HCT116 (cell line): Measurements from ENCODE around the gene HYAL2. TPM values are rescaled to one million over a fixed set of nuclear protein-coding genes. Genes with fewer than 3 reads are reported as not detected.
A peak's percentile ranks its signal among the peaks of the same experiment; 100 is the strongest.

Experiments
- ATAC-seq: fragments of 200-7000 bp; cut with Tn5 transposase; 2 replicates; pipeline ENCODE4 v1.9.1; 2020; ENCODE audit warnings: mild to moderate bottlenecking, moderate library complexity
- BruUV-seq: library from RNA; stranded (reverse); fragments of 400-500 nt; replicated peaks from 2 replicates; lab custom pipeline; 2021; lab: Mats Ljungman, UMichigan
- CTCF ChIA-PET: fragments of 300-600 bp; sonication (Branson Sonifier 250); formaldehyde crosslinking; loops from one replicate; lab custom pipeline; 2021; ENCODE audit warnings: antibody characterized with exemption; lab: Charles Lee
- POLR2A ChIA-PET: fragments of 300-600, 350-600 bp; sonication (Branson Sonifier 250); formaldehyde crosslinking; loops from one replicate; lab custom pipeline; 2021; ENCODE audit warnings: antibody characterized with exemption; lab: Charles Lee
- RAD21 ChIA-PET, 2 experiments: fragments of 300-600 bp; sonication (Branson Sonifier 250); formaldehyde crosslinking; loops; one replicate each; lab custom pipeline; 2023; ENCODE audit warnings: low total read pairs in 2 of 2; ENCODE audit not compliant: uncharacterized antibody in 2 of 2, unreplicated experiment in 2 of 2, low non-redundant PET in 1 of 2; lab: Charles Lee
- DNase-seq: peaks from one replicate; pipeline ENCODE4 v3.0.0-alpha.2; 2010; ENCODE audit warnings: low read depth, low spot score
- H2AFZ ChIP-seq: fragments of 200-600 bp; shearing (Covaris generic), sonication (generic); 2 replicates; pipeline ENCODE4 v1.6.1; 2017; ENCODE audit warnings: low read depth, mixed run types, mixed read lengths, antibody characterized with exemption, low read length; ENCODE audit not compliant: poor library complexity, severe bottlenecking
- H3K27ac ChIP-seq: 2 replicates; pipeline ENCODE4 v1.5.1; 2012; ENCODE audit warnings: low read depth, low read length
- H3K27me3 ChIP-seq: fragments of 200-600 bp; sonication (generic); 2 replicates; pipeline ENCODE4 v1.6.1; 2016; ENCODE audit warnings: mixed run types, low read length, mixed read lengths; ENCODE audit not compliant: insufficient read depth
- H3K36me3 ChIP-seq, 2 experiments: fragments of 200-500 bp in 1 of 2; fragments of 200-600 bp in 1 of 2; sonication (Bioruptor generic) in 1 of 2; sonication (generic) in 1 of 2; 2 replicates each; pipeline versions ENCODE4 v1.5.1 to v1.6.1; 2014 to 2016; ENCODE audit warnings: low read length in 2 of 2, inconsistent platforms in 1 of 2, mixed read lengths in 1 of 2, mixed run types in 1 of 2; ENCODE audit not compliant: insufficient read depth in 2 of 2, control insufficient read depth in 1 of 2
- H3K4me1 ChIP-seq, 2 experiments: fragments of 200-600 bp in 1 of 2; sonication (generic) in 1 of 2; 2 replicates each; pipeline versions ENCODE4 v1.5.1 to v1.6.1; 2012 to 2017; ENCODE audit warnings: low read length in 2 of 2, inconsistent platforms in 1 of 2, mild to moderate bottlenecking in 1 of 2, mixed read lengths in 1 of 2, mixed run types in 1 of 2, moderate library complexity in 1 of 2; ENCODE audit not compliant: insufficient read depth in 2 of 2, control insufficient read depth in 1 of 2
- H3K4me2 ChIP-seq: fragments of 200-600 bp; sonication (generic); 2 replicates; pipeline ENCODE4 v1.6.1; 2017; ENCODE audit warnings: mixed run types, low read length, mixed read lengths
- H3K4me3 ChIP-seq, 2 experiments: fragments of 200-600 bp in 1 of 2; sonication (generic) in 1 of 2; replicated peaks in 1 of 2; 2 replicates each; pipeline ENCODE4 v1.5.1; 2011 to 2016; ENCODE audit warnings: low read length in 2 of 2, control low read depth in 1 of 2, low read depth in 1 of 2, mild to moderate bottlenecking in 1 of 2, mixed read lengths in 1 of 2, mixed run types in 1 of 2
- H3K79me2 ChIP-seq: fragments of 200-600 bp; sonication (generic); 2 replicates; pipeline ENCODE4 v1.6.1; 2017; ENCODE audit warnings: mild to moderate bottlenecking, mixed run types, low read length, moderate library complexity, mixed read lengths; ENCODE audit not compliant: insufficient read depth
- H3K9ac ChIP-seq: fragments of 200-600 bp; sonication (generic); 2 replicates; pipeline ENCODE4 v1.6.1; 2016; ENCODE audit warnings: low read length, mixed read lengths
- H3K9me2 ChIP-seq: fragments of 200-600 bp; sonication (generic), shearing (Covaris generic); 2 replicates; pipeline ENCODE4 v1.6.1; 2017; ENCODE audit warnings: mixed run types, mild to moderate bottlenecking, moderate library complexity; ENCODE audit not compliant: insufficient read depth
- H3K9me3 ChIP-seq, 2 experiments: fragments of 200-500 bp in 1 of 2; fragments of 200-600 bp in 1 of 2; sonication (Bioruptor generic) in 1 of 2; sonication (generic) in 1 of 2; 2 replicates each; pipeline ENCODE4 v1.6.1; 2014 to 2017; ENCODE audit warnings: low read length in 2 of 2, mixed read lengths in 2 of 2, inconsistent platforms in 1 of 2, low read depth in 1 of 2, mild to moderate bottlenecking in 1 of 2, mixed run types in 1 of 2, moderate library complexity in 1 of 2; ENCODE audit not compliant: control insufficient read depth in 1 of 2, insufficient read depth in 1 of 2
- H4K20me1 ChIP-seq: fragments of 200-600 bp; sonication (generic), shearing (Covaris generic); 2 replicates; pipeline ENCODE4 v1.6.1; 2017; ENCODE audit warnings: mixed run types, mild to moderate bottlenecking, moderate library complexity; ENCODE audit not compliant: insufficient read depth
- ATF3 ChIP-seq: IDR thresholded peaks from 2 replicates; pipeline ENCODE4 v1.6.1; 2012
- CEBPB ChIP-seq: IDR thresholded peaks from 2 replicates; pipeline ENCODE4 v1.6.1; 2012; ENCODE audit warnings: low read depth
- EGR1 ChIP-seq: IDR thresholded peaks from 2 replicates; pipeline ENCODE4 v1.6.1; 2012; ENCODE audit warnings: low read depth
- ELF1 ChIP-seq: IDR thresholded peaks from 2 replicates; pipeline ENCODE4 v1.6.1; 2012; ENCODE audit warnings: low read depth, borderline replicate concordance
- EZH2 ChIP-seq: fragments of 200-600 bp; sonication (generic); IDR thresholded peaks from 2 replicates; pipeline ENCODE4 v1.6.1; 2017; ENCODE audit warnings: antibody characterized with exemption, mixed run types
- POLR2AphosphoS5 ChIP-seq: IDR thresholded peaks from 2 replicates; pipeline ENCODE4 v1.6.1; 2011; ENCODE audit warnings: mild to moderate bottlenecking, low read depth, low read length, moderate library complexity
- SRF ChIP-seq: IDR thresholded peaks from 2 replicates; pipeline ENCODE4 v1.6.1; 2012; ENCODE audit warnings: low read depth
- ZNF274 ChIP-seq: fragments of 200-500 bp; sonication (Bioruptor generic); IDR thresholded peaks from 2 replicates; pipeline ENCODE4 v1.6.1; 2014; ENCODE audit warnings: mild to moderate bottlenecking, low read depth, low read length, inconsistent platforms
- intact Hi-C: fragments of 100-400 bp; cut with micrococcal nuclease; formaldehyde crosslinking; loops from 2 replicates; pipeline ENCODE4 v1.10.0; 2022
- total RNA-seq: library from RNA; stranded (reverse); gene quantifications from one replicate; pipeline ENCODE4 v1.2.1, GENCODE V29; 2021; ENCODE audit not compliant: unreplicated experiment
- TF ChIP-seq, protein P1 (sequence below): IDR thresholded peaks from 2 replicates; pipeline ENCODE4 v1.6.1; 2011; ENCODE audit warnings: mild to moderate bottlenecking, low read length, moderate library complexity; ENCODE audit not compliant: insufficient replicate concordance; ENCODE audit errors: extremely low read depth
- TF ChIP-seq, protein P2 (sequence below), 3 experiments: fragments of 200-600 bp in 1 of 3; sonication (generic) in 1 of 3; IDR thresholded peaks in 2 of 3; conservative IDR thresholded peaks in 1 of 3; 2 replicates each; pipeline ENCODE4 v1.5.1; 2012 to 2017; ENCODE audit warnings: low read depth in 2 of 3, low read length in 2 of 3, antibody characterized with exemption in 1 of 3, borderline replicate concordance in 1 of 3, control low read depth in 1 of 3, mild to moderate bottlenecking in 1 of 3, mixed read lengths in 1 of 3, mixed run types in 1 of 3, moderate library complexity in 1 of 3; ENCODE audit not compliant: insufficient read depth in 1 of 3

Gene HYAL2
- total RNA-seq, 1 experiment from 2014 or later: 42.2 TPM

GRCh38 chr3:50331364-50331907 lies 8.9 kb upstream of the HYAL2 start:
- Histone ChIP-seq H3K27ac (no peak overlapping the region), H3K4me1 (peaks cover 18 to 36% of the 10 kb centered on the region in 2 experiments), H2AFZ (no peak overlapping the region), H3K36me3 (peaks cover 30 to 37% of the 10 kb centered on the region in 2 experiments; a peak in 3 of 4 replicates), H3K9me3 (no peaks in the 10 kb centered on the region), H4K20me1 (no peaks in the 10 kb centered on the region; the same call in 1 of the 2 replicates), H3K4me3 (no peak overlapping the region), H3K79me2 (peaks cover 75% of the 10 kb centered on the region), H3K9ac (no peak overlapping the region), H3K9me2 (no peaks in the 10 kb centered on the region), H3K4me2 (no peak overlapping the region), H3K27me3 (no peaks in the 10 kb centered on the region)
- no peak for ATAC-seq
- ChIA-PET RAD21 (no interaction called here), CTCF (no interaction called here), POLR2A (no interaction called here)
- TF ChIP-seq, protein P1, sequence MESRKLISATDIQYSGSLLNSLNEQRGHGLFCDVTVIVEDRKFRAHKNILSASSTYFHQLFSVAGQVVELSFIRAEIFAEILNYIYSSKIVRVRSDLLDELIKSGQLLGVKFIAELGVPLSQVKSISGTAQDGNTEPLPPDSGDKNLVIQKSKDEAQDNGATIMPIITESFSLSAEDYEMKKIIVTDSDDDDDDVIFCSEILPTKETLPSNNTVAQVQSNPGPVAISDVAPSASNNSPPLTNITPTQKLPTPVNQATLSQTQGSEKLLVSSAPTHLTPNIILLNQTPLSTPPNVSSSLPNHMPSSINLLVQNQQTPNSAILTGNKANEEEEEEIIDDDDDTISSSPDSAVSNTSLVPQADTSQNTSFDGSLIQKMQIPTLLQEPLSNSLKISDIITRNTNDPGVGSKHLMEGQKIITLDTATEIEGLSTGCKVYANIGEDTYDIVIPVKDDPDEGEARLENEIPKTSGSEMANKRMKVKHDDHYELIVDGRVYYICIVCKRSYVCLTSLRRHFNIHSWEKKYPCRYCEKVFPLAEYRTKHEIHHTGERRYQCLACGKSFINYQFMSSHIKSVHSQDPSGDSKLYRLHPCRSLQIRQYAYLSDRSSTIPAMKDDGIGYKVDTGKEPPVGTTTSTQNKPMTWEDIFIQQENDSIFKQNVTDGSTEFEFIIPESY: no peak
- no peak for TF ChIP-seq POLR2AphosphoS5
- no peak for TF ChIP-seq ZNF274
- no peak for TF ChIP-seq CEBPB
- BruUV-seq: no TSS peak
- intact Hi-C loops: no loop called here
- no peak for DNase-seq

GRCh38 chr3:50330330-50330729 lies 7.8 kb upstream of the HYAL2 start:
- H3K4me3 ChIP-seq: no peak overlapping the region
- no peak overlapping the region for H3K4me2 ChIP-seq
- TF ChIP-seq, protein P1: no peak
- TF ChIP-seq EZH2: no peak
- TF ChIP-seq EGR1: no peak
- no peak for TF ChIP-seq SRF
- TF ChIP-seq ELF1: no peak
- TF ChIP-seq ATF3: no peak
- TF ChIP-seq, protein P2, sequence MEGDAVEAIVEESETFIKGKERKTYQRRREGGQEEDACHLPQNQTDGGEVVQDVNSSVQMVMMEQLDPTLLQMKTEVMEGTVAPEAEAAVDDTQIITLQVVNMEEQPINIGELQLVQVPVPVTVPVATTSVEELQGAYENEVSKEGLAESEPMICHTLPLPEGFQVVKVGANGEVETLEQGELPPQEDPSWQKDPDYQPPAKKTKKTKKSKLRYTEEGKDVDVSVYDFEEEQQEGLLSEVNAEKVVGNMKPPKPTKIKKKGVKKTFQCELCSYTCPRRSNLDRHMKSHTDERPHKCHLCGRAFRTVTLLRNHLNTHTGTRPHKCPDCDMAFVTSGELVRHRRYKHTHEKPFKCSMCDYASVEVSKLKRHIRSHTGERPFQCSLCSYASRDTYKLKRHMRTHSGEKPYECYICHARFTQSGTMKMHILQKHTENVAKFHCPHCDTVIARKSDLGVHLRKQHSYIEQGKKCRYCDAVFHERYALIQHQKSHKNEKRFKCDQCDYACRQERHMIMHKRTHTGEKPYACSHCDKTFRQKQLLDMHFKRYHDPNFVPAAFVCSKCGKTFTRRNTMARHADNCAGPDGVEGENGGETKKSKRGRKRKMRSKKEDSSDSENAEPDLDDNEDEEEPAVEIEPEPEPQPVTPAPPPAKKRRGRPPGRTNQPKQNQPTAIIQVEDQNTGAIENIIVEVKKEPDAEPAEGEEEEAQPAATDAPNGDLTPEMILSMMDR (IDR thresholded peaks at IDR 0.05 in 2 of 3, conservative IDR thresholded peaks at IDR 0.05 in 1 of 3; ENCODE audit: borderline replicate concordance in 1 of 3, insufficient read depth in 1 of 3, low read depth in 2 of 3, low read length in 2 of 3): no peak
- H3K27me3 ChIP-seq: no peaks in the 10 kb centered on the region
- intact Hi-C loops: no loop called here
- BruUV-seq: no TSS peak
- peaks cover 73% of the 10 kb centered on the region for H3K79me2 ChIP-seq
- ChIA-PET CTCF (no interaction called here), RAD21 (no interaction called here), POLR2A (no interaction called here)
- H2AFZ ChIP-seq: no peak overlapping the region
- no peaks in the 10 kb centered on the region for H3K9me3 ChIP-seq
- ATAC-seq (no peak), DNase-seq (no peak)
- no peak overlapping the region for H3K9ac ChIP-seq
- H4K20me1 ChIP-seq: no peaks in the 10 kb centered on the region; the same call in 1 of the 2 replicates
- H3K27ac ChIP-seq: peak overlapping the region; percentile 19; the same call in 1 of the 2 replicates
- no peaks in the 10 kb centered on the region for H3K9me2 ChIP-seq
- H3K4me1 ChIP-seq: peaks cover 10 to 25% of the 10 kb centered on the region in 2 experiments
- H3K36me3 ChIP-seq: peaks cover 33 to 45% of the 10 kb centered on the region in 2 experiments; a peak in 3 of 4 replicates
